MCF 10A (cell line): ENCODE data around the gene ACSM6. TPM values are rescaled to one million over a fixed set of nuclear protein-coding genes. Genes with fewer than 3 reads are reported as not detected.

Experiments used
- Bru-seq: library from RNA; stranded (reverse); fragments of 400-500 nt; gene quantifications from one replicate; lab custom pipeline; 2021; lab: Mats Ljungman, UMichigan
- BruChase-seq, 2 experiments: library from RNA; stranded (reverse); fragments of 400-500 nt; gene quantifications; one replicate each; lab custom pipeline; 2021; lab: Mats Ljungman, UMichigan
- BruUV-seq: library from RNA; stranded (reverse); fragments of 400-500 nt; replicated peaks from 2 replicates; lab custom pipeline; 2021; lab: Mats Ljungman, UMichigan
- CTCF ChIA-PET: fragments of 300-600 bp; sonication (Branson Sonifier 250); formaldehyde crosslinking; extraction: SDS; loops from one replicate; lab custom pipeline; 2021; ENCODE audit warnings: antibody characterized with exemption, inconsistent platforms; lab: Yijun Ruan, JAX
- POLR2A ChIA-PET: fragments of 300-600, 350-650 bp; sonication (Branson Sonifier 250); formaldehyde crosslinking; extraction: SDS; loops from one replicate; lab custom pipeline; 2020; ENCODE audit warnings: antibody characterized with exemption, inconsistent platforms; lab: Yijun Ruan, JAX
- DNase-seq: peaks from one replicate; pipeline ENCODE4 v3.0.0-alpha.2; 2018; ENCODE audit not compliant: unreplicated experiment
- H3K27ac Mint-ChIP-seq: one replicate; pipeline ENCODE4 v1.8.0; 2022; ENCODE audit warnings: mild to moderate bottlenecking, low read depth, mixed read lengths; ENCODE audit not compliant: unreplicated experiment
- H3K27me3 Mint-ChIP-seq: one replicate; pipeline ENCODE4 v1.8.0; 2022; ENCODE audit warnings: mixed read lengths; ENCODE audit not compliant: insufficient read depth, unreplicated experiment
- H3K36me3 Mint-ChIP-seq: one replicate; pipeline ENCODE4 v1.8.0; 2022; ENCODE audit warnings: mild to moderate bottlenecking, moderate library complexity, mixed read lengths; ENCODE audit not compliant: insufficient read depth, unreplicated experiment
- H3K4me1 Mint-ChIP-seq: one replicate; pipeline ENCODE4 v1.8.0; 2022; ENCODE audit warnings: mixed read lengths; ENCODE audit not compliant: insufficient read depth, unreplicated experiment
- H3K4me3 Mint-ChIP-seq: one replicate; pipeline ENCODE4 v1.8.0; 2022; ENCODE audit warnings: mild to moderate bottlenecking, moderate library complexity, mixed read lengths; ENCODE audit not compliant: unreplicated experiment
- H3K9me3 Mint-ChIP-seq: one replicate; pipeline ENCODE4 v1.8.0; 2022; ENCODE audit warnings: mixed read lengths; ENCODE audit not compliant: unreplicated experiment
- intact Hi-C: fragments of 100-400 bp; cut with micrococcal nuclease; formaldehyde crosslinking; loops from 2 replicates; pipeline ENCODE4 v1.14.1; 2022
- long read RNA-seq: library from polyadenylated mRNA; stranded (forward); transcript quantifications from one replicate; pipeline ENCODE4 v2.0.0, GENCODE V29; 2022
- total RNA-seq: library from RNA; stranded (reverse); gene quantifications from 2 replicates; pipeline ENCODE4 v1.2.3, GENCODE V29; 2022
- TF ChIP-seq, protein P1 (sequence below): fragments of 200-600 bp; IDR thresholded peaks from one replicate; pipeline ENCODE4 v1.8.0; 2022; ENCODE audit warnings: antibody characterized with exemption, mild to moderate bottlenecking; ENCODE audit not compliant: unreplicated experiment

Gene ACSM6, protein sequence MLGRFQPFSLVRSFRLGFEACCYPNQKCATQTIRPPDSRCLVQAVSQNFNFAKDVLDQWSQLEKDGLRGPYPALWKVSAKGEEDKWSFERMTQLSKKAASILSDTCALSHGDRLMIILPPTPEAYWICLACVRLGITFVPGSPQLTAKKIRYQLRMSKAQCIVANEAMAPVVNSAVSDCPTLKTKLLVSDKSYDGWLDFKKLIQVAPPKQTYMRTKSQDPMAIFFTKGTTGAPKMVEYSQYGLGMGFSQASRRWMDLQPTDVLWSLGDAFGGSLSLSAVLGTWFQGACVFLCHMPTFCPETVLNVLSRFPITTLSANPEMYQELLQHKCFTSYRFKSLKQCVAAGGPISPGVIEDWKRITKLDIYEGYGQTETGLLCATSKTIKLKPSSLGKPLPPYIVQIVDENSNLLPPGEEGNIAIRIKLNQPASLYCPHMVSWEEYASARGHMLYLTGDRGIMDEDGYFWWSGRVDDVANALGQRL
- total RNA-seq (not detected in 2 replicates), Bru-seq, nascent RNA (not detected), BruChase-seq, experiment 1, labeled RNA remaining after a 6-hour chase (not detected), BruChase-seq, experiment 2, labeled RNA remaining after a 2-hour chase (percentile 7 among the genes with signal in this experiment)
- long read RNA-seq = 0 reads

DNA sequence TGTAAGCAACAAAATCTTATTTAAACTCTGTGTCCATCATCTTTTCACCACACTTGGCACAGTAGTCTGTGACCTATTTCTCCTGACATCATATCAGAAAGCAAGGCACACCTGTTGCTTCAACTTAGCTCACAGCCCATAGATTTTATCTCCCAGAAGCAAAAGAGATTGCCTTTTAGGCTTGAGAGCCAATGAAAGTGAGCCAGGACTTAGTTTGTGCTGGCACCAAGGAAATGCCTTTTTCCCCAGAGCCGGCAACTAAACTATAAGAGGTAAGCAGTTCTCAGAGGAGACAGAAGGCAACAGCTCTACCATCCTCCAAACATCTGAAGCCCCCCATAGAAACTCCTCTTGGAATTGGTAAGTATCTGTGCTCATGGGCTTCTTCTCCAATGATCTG, at the start of gene ACSM6:
TSS of gene ACSM6 (plus strand) at position 295 of the 400 bp plus-strand sequence. CDS start 248 bp downstream, outside the sequence.
- ChIA-PET CTCF (interaction anchor here (0.9 to 1.5 kb wide), 4 partner anchors 13 to 170 kb away, joined by 3 to 4 read pairs (median 3); no protein-coding TSS in a partner anchor), POLR2A (no interaction called here)
- no peak for DNase-seq
- Mint-ChIP-seq H3K27ac (no peak within 1 kb of the TSS), H3K4me1 (no peaks in the 10 kb centered on the region), H3K4me3 (no peak within 1 kb of the TSS), H3K27me3 (no peaks in the 10 kb centered on the region), H3K36me3 (no peaks in the 10 kb centered on the region), H3K9me3 (no peaks in the 10 kb centered on the region)
- BruUV-seq = no TSS peak
- TF ChIP-seq, protein P1, sequence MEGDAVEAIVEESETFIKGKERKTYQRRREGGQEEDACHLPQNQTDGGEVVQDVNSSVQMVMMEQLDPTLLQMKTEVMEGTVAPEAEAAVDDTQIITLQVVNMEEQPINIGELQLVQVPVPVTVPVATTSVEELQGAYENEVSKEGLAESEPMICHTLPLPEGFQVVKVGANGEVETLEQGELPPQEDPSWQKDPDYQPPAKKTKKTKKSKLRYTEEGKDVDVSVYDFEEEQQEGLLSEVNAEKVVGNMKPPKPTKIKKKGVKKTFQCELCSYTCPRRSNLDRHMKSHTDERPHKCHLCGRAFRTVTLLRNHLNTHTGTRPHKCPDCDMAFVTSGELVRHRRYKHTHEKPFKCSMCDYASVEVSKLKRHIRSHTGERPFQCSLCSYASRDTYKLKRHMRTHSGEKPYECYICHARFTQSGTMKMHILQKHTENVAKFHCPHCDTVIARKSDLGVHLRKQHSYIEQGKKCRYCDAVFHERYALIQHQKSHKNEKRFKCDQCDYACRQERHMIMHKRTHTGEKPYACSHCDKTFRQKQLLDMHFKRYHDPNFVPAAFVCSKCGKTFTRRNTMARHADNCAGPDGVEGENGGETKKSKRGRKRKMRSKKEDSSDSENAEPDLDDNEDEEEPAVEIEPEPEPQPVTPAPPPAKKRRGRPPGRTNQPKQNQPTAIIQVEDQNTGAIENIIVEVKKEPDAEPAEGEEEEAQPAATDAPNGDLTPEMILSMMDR = no peak
- intact Hi-C loops = no loop called here

DNA sequence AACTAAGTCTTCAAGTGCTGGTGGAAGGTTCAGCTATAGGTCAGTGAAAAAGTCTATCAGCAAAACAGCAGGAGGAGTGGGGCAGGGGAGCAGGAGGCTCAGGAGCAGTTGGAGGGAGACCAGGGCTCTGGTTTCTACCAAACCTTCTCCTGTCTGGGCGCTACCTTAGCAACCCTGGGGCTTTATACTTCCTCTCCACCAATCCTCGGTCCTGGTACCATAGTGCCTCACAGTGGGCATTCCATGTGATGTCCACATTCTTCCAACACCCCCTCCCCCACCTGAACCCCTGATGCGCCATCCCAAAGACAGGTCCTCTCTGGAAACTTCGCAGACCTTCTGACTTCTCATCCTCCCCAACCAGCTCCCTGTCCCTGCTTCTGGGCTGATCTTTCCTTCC, 25.3 kb upstream of the ACSM6 start:
- TF ChIP-seq, protein P1 = no peak
- Mint-ChIP-seq H3K27me3 (no peaks in the 10 kb centered on the region), H3K4me3 (no peak overlapping the region), H3K27ac (no peak overlapping the region), H3K9me3 (no peaks in the 10 kb centered on the region), H3K36me3 (no peaks in the 10 kb centered on the region), H3K4me1 (no peaks in the 10 kb centered on the region)
- ChIA-PET CTCF (interaction anchor here (1.0 to 1.6 kb wide), 2 partner anchors 11 to 78 kb away, joined by 3 to 5 read pairs; no protein-coding TSS in a partner anchor), POLR2A (no interaction called here)
- intact Hi-C loops = no loop called here
- no TSS peak for BruUV-seq
- no peak for DNase-seq

DNA sequence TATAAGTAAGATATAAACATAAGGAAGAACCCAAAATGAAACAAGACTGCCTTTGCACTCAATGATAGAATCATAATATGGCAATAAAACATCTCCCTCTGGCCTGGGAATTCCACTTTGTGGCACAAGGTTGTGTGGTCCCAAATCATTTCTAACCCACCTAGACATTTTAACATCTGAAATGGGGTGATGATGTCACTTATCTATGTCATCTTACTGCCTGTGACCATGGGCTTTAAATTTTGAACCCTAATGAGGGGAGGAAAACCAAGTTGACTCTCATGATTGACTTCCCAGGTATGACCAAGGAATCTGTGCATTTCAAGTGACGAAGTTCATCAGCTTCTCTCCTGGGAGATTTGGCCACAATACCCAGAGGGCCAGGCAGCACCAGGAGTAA, 24.5 kb upstream of the ACSM6 start:
- no peaks in the 10 kb centered on the region for H3K36me3 Mint-ChIP-seq
- CTCF ChIA-PET = interaction anchor here (1.0 to 1.6 kb wide), 2 partner anchors 10 to 77 kb away, joined by 3 to 5 read pairs; no protein-coding TSS in a partner anchor

More for the DNA sequence above, 24.5 kb upstream of the ACSM6 start:
- intact Hi-C loops = no loop called here
- TF ChIP-seq, protein P1 = no peak
- POLR2A ChIA-PET = no interaction called here
- Mint-ChIP-seq H3K27me3 (no peaks in the 10 kb centered on the region), H3K4me1 (no peaks in the 10 kb centered on the region), H3K27ac (no peak overlapping the region), H3K9me3 (no peaks in the 10 kb centered on the region), H3K4me3 (no peak overlapping the region)
- no peak for DNase-seq
- no TSS peak for BruUV-seq
